Measurements from ENCODE around the gene LONRF2. TPM values are rescaled to one million over a fixed set of nuclear protein-coding genes. Genes with fewer than 3 reads are reported as not detected.

The LONRF2 gene
- total RNA-seq, 4 donors from 2014 or later: 1.3 to 2.5 (median 2.0) TPM

- Histone ChIP-seq H3K27ac (peak overlapping the region; percentile 54), H3K36me3 (no peaks in the 10 kb centered on the region), H3K27me3 (peaks cover 4% of the 10 kb centered on the region), H3K9me3 (no peaks in the 10 kb centered on the region), H3K4me1 (peaks cover 11% of the 10 kb centered on the region), H3K4me3 (no peak overlapping the region)
- TF ChIP-seq POLR2AphosphoS5 (IDR thresholded peaks at IDR 0.05) (no peak), CTCF (IDR thresholded peaks at IDR 0.05) (no peak)
- no peak for DNase-seq (ENCODE audit: low spot score in 2 of 2)
- 48% methylated on average over 13 of the region's 13 CpGs for WGBS
These were observed 30.9 kb downstream of the LONRF2 start for GRCh38 chr2:100291152-100291970.

- H3K27me3 ChIP-seq: no peaks in the 10 kb centered on the region
- no peaks in the 10 kb centered on the region for H3K9me3 ChIP-seq
- no peak for DNase-seq (ENCODE audit: low spot score in 2 of 2)
- TF ChIP-seq POLR2A (IDR thresholded peaks at IDR 0.05): no peak
- TF ChIP-seq EP300 (IDR thresholded peaks at IDR 0.05): no peak
- TF ChIP-seq POLR2AphosphoS5 (IDR thresholded peaks at IDR 0.05): no peak
- no peak for TF ChIP-seq CTCF (IDR thresholded peaks at IDR 0.05)
- peaks cover 11% of the 10 kb centered on the region for H3K4me1 ChIP-seq
- no peak overlapping the region for H3K27ac ChIP-seq
- H3K4me3 ChIP-seq: no peak overlapping the region
- no peaks in the 10 kb centered on the region for H3K36me3 ChIP-seq
- WGBS: 66% methylated on average over 7 of the region's 7 CpGs
These were observed 31.6 kb downstream of the LONRF2 start for GRCh38 chr2:100290718-100291151.

GRCh38 chr2:100289020-100289419 lies 33.3 kb downstream of the LONRF2 start:
- no peak for TF ChIP-seq POLR2AphosphoS5 (IDR thresholded peaks at IDR 0.05)
- no peak for TF ChIP-seq EP300 (IDR thresholded peaks at IDR 0.05)
- no peak for TF ChIP-seq CTCF (IDR thresholded peaks at IDR 0.05)
- no peak overlapping the region for H3K27ac ChIP-seq
- H3K36me3 ChIP-seq: no peaks in the 10 kb centered on the region
- no peaks in the 10 kb centered on the region for H3K27me3 ChIP-seq
- no peak overlapping the region for H3K4me3 ChIP-seq
- peaks cover 11% of the 10 kb centered on the region for H3K4me1 ChIP-seq
- no peaks in the 10 kb centered on the region for H3K9me3 ChIP-seq
- DNase-seq (ENCODE audit: low spot score in 2 of 2): no peak
- WGBS: 95% methylated on average over 6 of the region's 6 CpGs

- no peak for DNase-seq (ENCODE audit: low spot score in 2 of 2)
- Histone ChIP-seq H3K4me1 (peaks cover 4% of the 10 kb centered on the region), H3K27ac (no peak overlapping the region), H3K9me3 (no peaks in the 10 kb centered on the region), H3K27me3 (no peaks in the 10 kb centered on the region), H3K4me3 (no peak overlapping the region), H3K36me3 (no peaks in the 10 kb centered on the region)
- 71% methylated on average over 3 of the region's 3 CpGs for WGBS
- TF ChIP-seq EP300 (IDR thresholded peaks at IDR 0.05) (no peak), CTCF (IDR thresholded peaks at IDR 0.05) (no peak), POLR2A (IDR thresholded peaks at IDR 0.05) (no peak), POLR2AphosphoS5 (IDR thresholded peaks at IDR 0.05) (no peak)
These were observed 36.0 kb downstream of the LONRF2 start for GRCh38 chr2:100286318-100286717.

GRCh38 chr2:100285691-100286090 lies 36.6 kb downstream of the LONRF2 start:
- 50% methylated on average over 6 of the region's 6 CpGs for WGBS
- no peak for DNase-seq (ENCODE audit: low spot score in 2 of 2)
- H3K36me3 ChIP-seq: no peaks in the 10 kb centered on the region
- TF ChIP-seq POLR2AphosphoS5 (IDR thresholded peaks at IDR 0.05): no peak
- no peak for TF ChIP-seq EP300 (IDR thresholded peaks at IDR 0.05)
- TF ChIP-seq CTCF (IDR thresholded peaks at IDR 0.05): no peak
- no peak for TF ChIP-seq POLR2A (IDR thresholded peaks at IDR 0.05)
- H3K9me3 ChIP-seq: no peaks in the 10 kb centered on the region
- no peaks in the 10 kb centered on the region for H3K27me3 ChIP-seq
- peaks cover under 1% of the 10 kb centered on the region for H3K4me1 ChIP-seq
- H3K4me3 ChIP-seq: no peak overlapping the region
- no peak overlapping the region for H3K27ac ChIP-seq
